Ovary (tissue), 9 donors: ENCODE data around the gene WNT8A. TPM values are rescaled to one million over a fixed set of nuclear protein-coding genes. Genes with fewer than 3 reads are reported as not detected.

Experiments
- DNase-seq, 5 donors: peaks; one replicate each; pipeline ENCODE4 v3.0.0-alpha.2; 2019 to 2020
- H3K27ac ChIP-seq, 2 donors: fragments of 200-600 bp; one replicate each; pipeline versions ENCODE4 v1.5.1 to v1.8.0; 2019 to 2022
- H3K27me3 ChIP-seq: fragments of 200-600 bp; one replicate; pipeline ENCODE4 v1.8.0; 2022
- H3K36me3 ChIP-seq: fragments of 200-600 bp; sonication (generic); one replicate; pipeline ENCODE4 v1.5.1; 2019
- H3K4me1 ChIP-seq: one replicate; pipeline ENCODE4 v1.8.1; 2013; ENCODE audit warnings: mild to moderate bottlenecking, moderate library complexity; ENCODE audit not compliant: insufficient read depth
- H3K4me3 ChIP-seq: fragments of 200-600 bp; sonication (generic); one replicate; pipeline ENCODE4 v1.5.1; 2017
- H3K9me3 ChIP-seq, 2 donors: fragments of 200-600 bp in 1 of 2; sonication (generic) in 1 of 2; one replicate each; pipeline versions ENCODE4 v1.5.1 to v1.8.1; 2013 to 2019; ENCODE audit warnings: mild to moderate bottlenecking in 1 of 2, moderate library complexity in 1 of 2
- CTCF ChIP-seq, 3 donors: fragments of 450-650 bp in 2 of 3; fragments of 200-600 bp in 1 of 3; IDR thresholded peaks; one replicate each; pipeline versions ENCODE4 v1.5.1 to v1.8.0; 2016 to 2022; ENCODE audit warnings: antibody characterized with exemption in 3 of 3, mild to moderate bottlenecking in 1 of 3
- EP300 ChIP-seq: sonication (generic); formaldehyde crosslinking; IDR thresholded peaks from one replicate; pipeline ENCODE4 v1.6.1; 2017; ENCODE audit warnings: antibody characterized with exemption
- POLR2A ChIP-seq: fragments of 450-650 bp; IDR thresholded peaks from one replicate; pipeline ENCODE4 v1.6.1; 2017; ENCODE audit warnings: antibody characterized with exemption, mild to moderate bottlenecking, moderate library complexity
- WGBS, 3 donors: extraction: QIAGEN DNeasy Blood & Tissue Kit in 1 of 3; methylation state at CpG; one replicate each; pipeline versions ENCODE4 v1.1.5 to v1.1.7; 2013 to 2017; 5-methylcytosine and 5-hydroxymethylcytosine counted together
- intact Hi-C, 4 donors: fragments of 100-400 bp; cut with DNase I; formaldehyde crosslinking; loops; one replicate each; pipeline versions ENCODE4 v1.11.0 to v1.15.1; 2022 to 2023
- polyA plus RNA-seq, 2 donors: library from polyadenylated mRNA; stranded (reverse); fragments of 200-250 nt in 1 of 2; fragments of 350-450 nt in 1 of 2; fragmentation: Illumina TruSeq in 1 of 2; extraction: RNeasy Lipid Tissue Mini Kit (QIAGEN cat#74804) in 1 of 2; gene quantifications; one replicate each; pipeline ENCODE4 v1.2.3, GENCODE V29; 2013 to 2014
- total RNA-seq, 7 donors: library from RNA; depleted of rRNA in 2 of 7; stranded (reverse); fragments of >200 nt in 2 of 7; fragmentation: NEBNext Ultra II Directional in 3 of 7; extraction: Animal tissue kit (Norgen Biotek cat#: 25700) in 3 of 7; gene quantifications; one replicate each; pipeline versions ENCODE4 v1.1.0 to v1.2.4, GENCODE V29; 2016 to 2023
- donor health status: DM: no; HTN: no; CAD: no; lungs with moderate emphysema.
- donor health status: DM: no; HTN: no; CAD: no.
- donor health status: Bipolar disorder and iron deficiency.
- donor health status: DM: yes; HTN: yes; CAD: no.
- donor health status: DM: no; HTN: no; CAD: no.
- donor health status: DM: yes; HTN: yes; CAD: no.

Gene WNT8A
- total and polyA plus RNA-seq, 9 donors = not detected

GRCh38 chr5:138093036-138093435 is 9.2 kb downstream of the WNT8A start:
- Histone ChIP-seq H3K4me1 (no peaks in the 10 kb centered on the region), H3K27ac (no peak overlapping the region), H3K36me3 (no peaks in the 10 kb centered on the region), H3K27me3 (no peaks in the 10 kb centered on the region), H3K4me3 (no peak overlapping the region), H3K9me3 (no peaks in the 10 kb centered on the region)
- TF ChIP-seq EP300 (no peak), CTCF (IDR thresholded peaks at IDR 0.05) (no peak), POLR2A (no peak)
- intact Hi-C loops = no loop called here
- DNase-seq = no peak
- 59 to 68% (median 61%) methylated on average over 1 of the region's 1 CpG for WGBS, 3 donors

- no peak for DNase-seq
- 38 to 50% (median 40%) methylated on average over 4 of the region's 4 CpGs for WGBS, 3 donors
- intact Hi-C loops = no loop called here
- H3K4me3 ChIP-seq = no peak overlapping the region
- TF ChIP-seq CTCF (IDR thresholded peaks at IDR 0.05) (no peak), EP300 (no peak), POLR2A (no peak)
- no peaks in the 10 kb centered on the region for H3K9me3 ChIP-seq
- no peak overlapping the region for H3K27ac ChIP-seq
- no peaks in the 10 kb centered on the region for H3K36me3 ChIP-seq
- no peaks in the 10 kb centered on the region for H3K4me1 ChIP-seq
- H3K27me3 ChIP-seq = no peaks in the 10 kb centered on the region
Measured at GRCh38 chr5:138095100-138095907, 11.5 kb downstream of the WNT8A start.

- TF ChIP-seq POLR2A (no peak), CTCF (IDR thresholded peaks at IDR 0.05) (no peak), EP300 (no peak)
- Histone ChIP-seq H3K27ac (no peak overlapping the region), H3K4me3 (no peak overlapping the region), H3K9me3 (no peaks in the 10 kb centered on the region), H3K36me3 (no peaks in the 10 kb centered on the region), H3K27me3 (no peaks in the 10 kb centered on the region), H3K4me1 (no peaks in the 10 kb centered on the region)
- 78 to 87% (median 86%) methylated on average over 2 of the region's 2 CpGs for WGBS, 3 donors
- DNase-seq = no peak
- intact Hi-C loops = no loop called here
Measured at GRCh38 chr5:138096363-138096762, 12.5 kb downstream of the WNT8A start.

GRCh38 chr5:138096997-138097828 is 13.4 kb downstream of the WNT8A start:
- H3K4me1 ChIP-seq = no peaks in the 10 kb centered on the region
- TF ChIP-seq CTCF (IDR thresholded peaks at IDR 0.05) (no peak), EP300 (no peak), POLR2A (no peak)
- intact Hi-C loops = no loop called here
- WGBS, 3 donors = 89 to 93% (median 90%) methylated on average over 11 of the region's 11 CpGs
- no peaks in the 10 kb centered on the region for H3K27me3 ChIP-seq
- H3K4me3 ChIP-seq = no peak overlapping the region
- no peak for DNase-seq
- no peaks in the 10 kb centered on the region for H3K36me3 ChIP-seq
- no peaks in the 10 kb centered on the region for H3K9me3 ChIP-seq
- H3K27ac ChIP-seq = no peak overlapping the region
